ENCODE results near the gene GALNT18.

GALNT18 gene

GRCh38 chr11:11391169-11391568, 230.6 kb downstream of the GALNT18 start:
- CTCF ChIA-PET: no interaction called here
- DNase-seq (ENCODE audit: extremely low spot score): no peak
- TF ChIP-seq, protein P1, sequence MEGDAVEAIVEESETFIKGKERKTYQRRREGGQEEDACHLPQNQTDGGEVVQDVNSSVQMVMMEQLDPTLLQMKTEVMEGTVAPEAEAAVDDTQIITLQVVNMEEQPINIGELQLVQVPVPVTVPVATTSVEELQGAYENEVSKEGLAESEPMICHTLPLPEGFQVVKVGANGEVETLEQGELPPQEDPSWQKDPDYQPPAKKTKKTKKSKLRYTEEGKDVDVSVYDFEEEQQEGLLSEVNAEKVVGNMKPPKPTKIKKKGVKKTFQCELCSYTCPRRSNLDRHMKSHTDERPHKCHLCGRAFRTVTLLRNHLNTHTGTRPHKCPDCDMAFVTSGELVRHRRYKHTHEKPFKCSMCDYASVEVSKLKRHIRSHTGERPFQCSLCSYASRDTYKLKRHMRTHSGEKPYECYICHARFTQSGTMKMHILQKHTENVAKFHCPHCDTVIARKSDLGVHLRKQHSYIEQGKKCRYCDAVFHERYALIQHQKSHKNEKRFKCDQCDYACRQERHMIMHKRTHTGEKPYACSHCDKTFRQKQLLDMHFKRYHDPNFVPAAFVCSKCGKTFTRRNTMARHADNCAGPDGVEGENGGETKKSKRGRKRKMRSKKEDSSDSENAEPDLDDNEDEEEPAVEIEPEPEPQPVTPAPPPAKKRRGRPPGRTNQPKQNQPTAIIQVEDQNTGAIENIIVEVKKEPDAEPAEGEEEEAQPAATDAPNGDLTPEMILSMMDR (IDR thresholded peaks at IDR 0.05; ENCODE audit: control extremely low read depth, extremely low read depth, low read depth, missing control alignments): no peak
- POLR2A ChIA-PET: no interaction called here

DNA sequence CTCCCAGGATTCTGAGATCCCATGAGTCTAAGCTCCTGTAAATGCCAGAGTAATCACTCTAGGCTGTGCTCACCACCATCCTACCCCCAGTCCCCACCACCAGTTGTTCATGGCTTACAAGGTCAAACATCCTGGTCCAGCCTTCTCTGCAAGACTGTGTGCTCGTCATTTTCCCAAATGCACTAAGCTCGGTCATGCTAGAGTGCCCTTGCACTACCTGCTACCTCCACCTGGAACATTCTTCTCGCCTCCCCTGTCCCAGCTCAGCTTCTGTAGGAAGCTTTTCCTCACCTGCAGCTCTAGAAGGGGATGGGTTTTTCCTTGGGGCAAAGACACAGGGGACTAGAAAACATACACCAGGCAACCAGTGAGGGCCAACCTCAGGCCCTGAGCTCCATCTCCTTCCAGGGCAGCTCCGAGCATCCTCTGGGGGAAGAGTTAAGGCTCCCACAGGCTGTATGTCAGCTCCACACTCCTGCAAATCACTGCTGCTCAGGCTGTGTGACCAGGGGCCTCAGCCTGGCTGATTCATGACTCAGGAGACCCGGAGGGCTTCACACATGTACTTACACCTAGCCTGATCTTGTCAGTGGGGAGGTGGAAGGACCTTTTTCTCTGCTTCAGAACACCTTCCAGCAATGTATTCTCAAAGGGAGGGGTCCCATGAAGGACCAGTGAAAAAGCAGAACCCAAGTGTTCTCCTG, 231.6 kb downstream of the GALNT18 start:
- POLR2A ChIA-PET: no interaction called here
- no peak for DNase-seq (ENCODE audit: extremely low spot score)
- TF ChIP-seq, protein P1 (IDR thresholded peaks at IDR 0.05; ENCODE audit: control extremely low read depth, extremely low read depth, low read depth, missing control alignments): no peak
- CTCF ChIA-PET: no interaction called here

GRCh38 chr11:11389238-11389637, 232.6 kb downstream of the GALNT18 start:
- TF ChIP-seq, protein P1 (IDR thresholded peaks at IDR 0.05; ENCODE audit: control extremely low read depth, extremely low read depth, low read depth, missing control alignments): no peak
- no peak for DNase-seq (ENCODE audit: extremely low spot score)
- CTCF ChIA-PET: interaction anchor here (1.0 kb wide), 1 partner anchor 12 kb away, joined by 5 read pairs; no protein-coding TSS in a partner anchor
- POLR2A ChIA-PET: no interaction called here

DNA sequence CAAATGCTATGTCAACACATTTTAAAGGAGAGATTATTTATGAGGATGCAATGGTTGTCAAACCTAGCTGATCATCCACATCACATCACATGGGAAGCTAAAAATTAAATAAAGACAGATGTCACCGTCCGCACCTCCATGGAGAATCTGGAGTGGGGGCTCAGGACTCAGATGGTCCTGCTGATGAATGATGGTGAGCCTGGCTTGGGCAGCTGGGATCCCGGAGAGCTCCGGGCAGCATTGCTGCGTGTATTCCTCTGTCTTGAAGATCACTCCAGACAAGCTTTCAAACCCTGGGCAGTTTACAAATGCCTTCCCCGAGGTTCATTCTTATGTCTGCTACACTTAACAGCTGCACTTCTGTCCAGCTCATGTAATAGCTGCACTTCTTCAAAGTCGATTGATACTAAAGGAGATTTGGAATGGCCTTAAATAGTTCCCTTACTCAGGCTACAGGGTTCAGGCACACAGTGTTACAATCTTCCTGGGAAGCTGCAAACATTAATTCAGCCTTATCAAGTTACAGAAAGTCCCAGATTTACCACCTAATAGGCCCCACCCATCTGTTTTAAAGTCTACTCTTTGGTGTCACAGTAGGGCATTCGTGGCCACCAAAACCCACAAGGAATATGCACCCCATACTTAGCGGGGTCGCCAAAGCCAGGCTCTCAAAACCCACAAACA, 234.0 kb downstream of the GALNT18 start:
- POLR2A ChIA-PET: no interaction called here
- CTCF ChIA-PET: interaction anchor here (1.3 to 1.7 kb wide), 2 partner anchors 11 to 15 kb away, joined by 3 to 4 read pairs; no protein-coding TSS in a partner anchor
- no peak for DNase-seq (ENCODE audit: extremely low spot score)
- TF ChIP-seq, protein P1 (IDR thresholded peaks at IDR 0.05; ENCODE audit: control extremely low read depth, extremely low read depth, low read depth, missing control alignments): no peak

GRCh38 chr11:11387207-11387606, 234.6 kb downstream of the GALNT18 start:
- no peak for DNase-seq (ENCODE audit: extremely low spot score)

DNA sequence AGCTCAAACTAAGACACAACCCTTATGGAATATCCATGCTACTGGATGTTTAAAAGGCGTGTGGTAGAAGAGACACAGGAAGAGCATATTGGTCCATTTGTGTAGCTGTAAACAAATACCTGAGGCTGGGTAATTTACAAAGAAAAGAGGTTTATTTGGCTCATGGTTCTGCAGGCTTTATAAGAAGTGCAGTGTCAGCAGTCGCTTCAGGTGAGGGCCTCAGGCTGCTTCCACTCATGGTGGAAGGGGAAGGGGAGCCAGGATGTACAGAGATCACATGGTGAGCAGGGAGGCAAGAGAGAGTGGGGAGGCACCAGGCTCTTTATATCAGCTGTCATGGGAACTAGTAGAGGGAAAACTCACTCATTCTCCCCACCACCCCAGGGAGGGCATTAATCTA, 237.0 kb downstream of the GALNT18 start:
- no peak for DNase-seq (ENCODE audit: extremely low spot score)
- ChIA-PET CTCF (no interaction called here), POLR2A (no interaction called here)
- TF ChIP-seq, protein P1 (IDR thresholded peaks at IDR 0.05; ENCODE audit: control extremely low read depth, extremely low read depth, low read depth, missing control alignments): no peak

More at GRCh38 chr11:11387207-11387606, 234.6 kb downstream of the GALNT18 start:
- CTCF ChIA-PET: interaction anchor here (1.3 to 1.7 kb wide), 2 partner anchors 11 to 15 kb away, joined by 3 to 4 read pairs; no protein-coding TSS in a partner anchor
- TF ChIP-seq, protein P1 (IDR thresholded peaks at IDR 0.05; ENCODE audit: control extremely low read depth, extremely low read depth, low read depth, missing control alignments): no peak
- POLR2A ChIA-PET: no interaction called here
